ENCODE results near the gene NFIX. TPM values are rescaled to one million over a fixed set of nuclear protein-coding genes. Genes with fewer than 3 reads are reported as not detected.

The NFIX gene
- total and polyA plus RNA-seq, 4 donors = 26.0 to 190 (median 89.6) TPM

DNA sequence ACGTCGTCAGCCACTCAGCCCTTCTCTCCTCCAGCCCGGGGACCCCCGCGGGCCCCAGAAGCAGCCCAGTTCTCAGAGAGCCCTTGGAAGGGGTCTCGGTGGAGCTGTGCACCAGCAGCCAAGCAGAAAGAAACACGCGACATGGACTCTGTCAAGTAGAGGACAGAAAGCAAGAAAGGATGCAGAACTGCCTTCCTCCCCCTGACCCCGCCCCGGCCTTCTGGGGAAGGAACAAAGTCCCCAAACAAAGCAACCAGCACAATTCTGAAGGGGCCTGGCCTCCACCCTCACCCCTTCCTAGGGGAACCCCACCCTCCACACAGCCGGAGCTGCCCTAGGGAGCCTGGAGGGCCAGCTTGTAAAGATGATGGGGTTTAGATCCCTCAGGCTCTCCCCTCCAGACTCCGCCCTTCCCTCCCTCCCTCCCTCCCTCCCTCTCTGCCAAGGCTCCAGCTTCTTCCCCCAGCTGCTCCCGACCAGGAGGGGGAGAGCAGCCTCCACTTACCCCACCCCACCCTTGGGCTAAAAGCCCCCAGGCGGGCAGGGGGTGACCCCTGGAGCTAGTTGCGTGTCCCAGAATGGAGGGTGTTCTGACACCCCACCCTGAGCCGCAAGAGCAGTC, 99.6 kb downstream of the NFIX start:
- ATAC-seq (ENCODE audit: insufficient read depth, low FRiP score) (no peak), DNase-seq (no peak)
- Histone ChIP-seq H3K36me3 (ENCODE audit: control insufficient read depth in 4 of 4, insufficient read depth in 4 of 4, low read length in 4 of 4) (peaks cover 3 to 15% (median 4%) of the 10 kb centered on the region in 4 donors), H3K4me3 (no peak overlapping the region), H3K27me3 (ENCODE audit: control insufficient read depth in 3 of 3, insufficient read depth in 3 of 3, low read length in 2 of 3) (no peaks in the 10 kb centered on the region), H3K9me3 (ENCODE audit: control insufficient read depth in 4 of 4, insufficient read depth in 3 of 4, low read length in 3 of 4) (no peaks in the 10 kb centered on the region), H3K9ac (ENCODE audit: insufficient read depth in 1 of 2, low read length in 2 of 2) (no peak overlapping the region), H3K27ac (ENCODE audit: low read depth in 1 of 2, low read length in 1 of 2) (no peak overlapping the region), H3K4me1 (ENCODE audit: control insufficient read depth in 5 of 5, insufficient read depth in 5 of 5, low read length in 5 of 5) (peaks cover 3 to 47% (median 11%) of the 10 kb centered on the region in 5 donors)
- TF ChIP-seq, protein P1, sequence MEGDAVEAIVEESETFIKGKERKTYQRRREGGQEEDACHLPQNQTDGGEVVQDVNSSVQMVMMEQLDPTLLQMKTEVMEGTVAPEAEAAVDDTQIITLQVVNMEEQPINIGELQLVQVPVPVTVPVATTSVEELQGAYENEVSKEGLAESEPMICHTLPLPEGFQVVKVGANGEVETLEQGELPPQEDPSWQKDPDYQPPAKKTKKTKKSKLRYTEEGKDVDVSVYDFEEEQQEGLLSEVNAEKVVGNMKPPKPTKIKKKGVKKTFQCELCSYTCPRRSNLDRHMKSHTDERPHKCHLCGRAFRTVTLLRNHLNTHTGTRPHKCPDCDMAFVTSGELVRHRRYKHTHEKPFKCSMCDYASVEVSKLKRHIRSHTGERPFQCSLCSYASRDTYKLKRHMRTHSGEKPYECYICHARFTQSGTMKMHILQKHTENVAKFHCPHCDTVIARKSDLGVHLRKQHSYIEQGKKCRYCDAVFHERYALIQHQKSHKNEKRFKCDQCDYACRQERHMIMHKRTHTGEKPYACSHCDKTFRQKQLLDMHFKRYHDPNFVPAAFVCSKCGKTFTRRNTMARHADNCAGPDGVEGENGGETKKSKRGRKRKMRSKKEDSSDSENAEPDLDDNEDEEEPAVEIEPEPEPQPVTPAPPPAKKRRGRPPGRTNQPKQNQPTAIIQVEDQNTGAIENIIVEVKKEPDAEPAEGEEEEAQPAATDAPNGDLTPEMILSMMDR (IDR thresholded peaks at IDR 0.05; ENCODE audit: control extremely low read depth, extremely low read depth) = no peak
- WGBS, 2 donors = 20 to 50% methylated on average over 15 to 16 of the region's 16 CpGs

GRCh38 chr19:13095393-13095784, 100.1 kb downstream of the NFIX start:
- H3K4me1 ChIP-seq (ENCODE audit: control insufficient read depth in 5 of 5, insufficient read depth in 5 of 5, low read length in 5 of 5) = peaks cover 3 to 42% (median 13%) of the 10 kb centered on the region in 5 donors
- H3K27ac ChIP-seq (ENCODE audit: low read depth in 1 of 2, low read length in 1 of 2) = no peak overlapping the region
- no peak overlapping the region for H3K4me3 ChIP-seq
- no peaks in the 10 kb centered on the region for H3K27me3 ChIP-seq (ENCODE audit: control insufficient read depth in 3 of 3, insufficient read depth in 3 of 3, low read length in 2 of 3)
- no peaks in the 10 kb centered on the region for H3K9me3 ChIP-seq (ENCODE audit: control insufficient read depth in 4 of 4, insufficient read depth in 3 of 4, low read length in 3 of 4)
- ATAC-seq (ENCODE audit: insufficient read depth, low FRiP score) (no peak), DNase-seq (no peak)
- peaks cover 3 to 14% (median 3%) of the 10 kb centered on the region in 4 donors for H3K36me3 ChIP-seq (ENCODE audit: control insufficient read depth in 4 of 4, insufficient read depth in 4 of 4, low read length in 4 of 4)
- TF ChIP-seq, protein P1 (IDR thresholded peaks at IDR 0.05; ENCODE audit: control extremely low read depth, extremely low read depth) = no peak
- H3K9ac ChIP-seq (ENCODE audit: insufficient read depth in 1 of 2, low read length in 2 of 2) = no peak overlapping the region
- 28 to 52% methylated on average over 24 to 25 of the region's 25 CpGs for WGBS, 2 donors

GRCh38 chr19:13095934-13096927, 101.0 kb downstream of the NFIX start:
- H3K9ac ChIP-seq (ENCODE audit: insufficient read depth in 1 of 2, low read length in 2 of 2) = no peak overlapping the region
- peaks cover 3 to 16% (median 3%) of the 10 kb centered on the region in 4 donors for H3K36me3 ChIP-seq (ENCODE audit: control insufficient read depth in 4 of 4, insufficient read depth in 4 of 4, low read length in 4 of 4)
- no peaks in the 10 kb centered on the region for H3K27me3 ChIP-seq (ENCODE audit: control insufficient read depth in 3 of 3, insufficient read depth in 3 of 3, low read length in 2 of 3)
- H3K27ac ChIP-seq (ENCODE audit: low read depth in 1 of 2, low read length in 1 of 2) = no peak overlapping the region
- peak in 1 of 3 donors; percentile 26 for DNase-seq
- no peak for ATAC-seq (ENCODE audit: insufficient read depth, low FRiP score)
- TF ChIP-seq, protein P1 (IDR thresholded peaks at IDR 0.05; ENCODE audit: control extremely low read depth, extremely low read depth) = no peak
- H3K4me3 ChIP-seq = no peak overlapping the region
- 21 to 45% methylated on average over 43 to 44 of the region's 44 CpGs for WGBS, 2 donors
- H3K4me1 ChIP-seq (ENCODE audit: control insufficient read depth in 5 of 5, insufficient read depth in 5 of 5, low read length in 5 of 5) = peaks cover 0 to 34% (median 15%) of the 10 kb centered on the region in 5 donors
- no peaks in the 10 kb centered on the region for H3K9me3 ChIP-seq (ENCODE audit: control insufficient read depth in 4 of 4, insufficient read depth in 3 of 4, low read length in 3 of 4)
